IPS DF 19.7 (cell line): ENCODE results near the gene DSE.

Experiments used
- DNase-seq: peaks from one replicate; pipeline ENCODE4 v3.0.0-alpha.2; 2013; ENCODE audit warnings: low read depth, low spot score

Gene DSE

GRCh38 chr6:116476002-116476678, 105.4 kb downstream of the DSE start:
- DNase-seq = no peak

- DNase-seq = no peak
These were observed 112.0 kb downstream of the DSE start for GRCh38 chr6:116482780-116483179.

- DNase-seq = no peak
These were observed 112.9 kb downstream of the DSE start for GRCh38 chr6:116483616-116484015.

GRCh38 chr6:116485559-116486184, 114.9 kb downstream of the DSE start:
- DNase-seq = no peak

- DNase-seq = no peak
These were observed 121.0 kb downstream of the DSE start for GRCh38 chr6:116491610-116492330.

GRCh38 chr6:116492331-116493067, 121.8 kb downstream of the DSE start:
- DNase-seq = no peak
